ENCODE measurements around the gene PRLH.

PRLH gene

GRCh38 chr2:237519506-237520245 lies 46.7 kb upstream of the PRLH start:
- no peak for TF ChIP-seq CTCF (IDR thresholded peaks at IDR 0.05; ENCODE audit: insufficient read depth, low read length, poor library complexity, severe bottlenecking)
- TF ChIP-seq EZH2phosphoT487 (conservative IDR thresholded peaks at IDR 0.05; ENCODE audit: low read length), result no peak
- Histone ChIP-seq H2AFZ (ENCODE audit: low read depth, low read length, severe bottlenecking) (no peak overlapping the region), H4K20me1 (ENCODE audit: low read depth, low read length) (no peaks in the 10 kb centered on the region), H3K27me3 (ENCODE audit: low read length) (no peaks in the 10 kb centered on the region), H3K9me3 (ENCODE audit: insufficient read depth, low read length) (no peaks in the 10 kb centered on the region), H3K4me3 (ENCODE audit: insufficient read depth, low read length, poor library complexity, severe bottlenecking) (no peak overlapping the region), H3K27ac (ENCODE audit: low read depth, low read length) (no peak overlapping the region), H3K9me2 (replicated peaks; ENCODE audit: insufficient read depth, low read length) (no peaks in the 10 kb centered on the region), H3F3A (ENCODE audit: insufficient read depth) (no peaks in the 10 kb centered on the region), H3K79me2 (ENCODE audit: insufficient read depth, low read length) (no peaks in the 10 kb centered on the region), H3K4me2 (ENCODE audit: low read depth, low read length, poor library complexity, severe bottlenecking) (no peak overlapping the region), H3K36me3 (ENCODE audit: low read length) (no peaks in the 10 kb centered on the region), H3K9ac (ENCODE audit: low read length) (no peak overlapping the region)

GRCh38 chr2:237520290-237520689 lies 46.1 kb upstream of the PRLH start:
- no peak overlapping the region for H3K9ac ChIP-seq (ENCODE audit: low read length)
- no peaks in the 10 kb centered on the region for H3K79me2 ChIP-seq (ENCODE audit: insufficient read depth, low read length)
- no peaks in the 10 kb centered on the region for H3K9me3 ChIP-seq (ENCODE audit: insufficient read depth, low read length)
- no peaks in the 10 kb centered on the region for H3K36me3 ChIP-seq (ENCODE audit: low read length)
- H3K4me2 ChIP-seq (ENCODE audit: low read depth, low read length, poor library complexity, severe bottlenecking), result no peak overlapping the region
- TF ChIP-seq EZH2phosphoT487 (conservative IDR thresholded peaks at IDR 0.05; ENCODE audit: low read length), result no peak
- H2AFZ ChIP-seq (ENCODE audit: low read depth, low read length, severe bottlenecking), result no peak overlapping the region
- no peak overlapping the region for H3K27ac ChIP-seq (ENCODE audit: low read depth, low read length)
- no peaks in the 10 kb centered on the region for H3K27me3 ChIP-seq (ENCODE audit: low read length)
- H3K9me2 ChIP-seq (replicated peaks; ENCODE audit: insufficient read depth, low read length), result no peaks in the 10 kb centered on the region
- H3K4me3 ChIP-seq (ENCODE audit: insufficient read depth, low read length, poor library complexity, severe bottlenecking), result no peak overlapping the region
- H3F3A ChIP-seq (ENCODE audit: insufficient read depth), result no peaks in the 10 kb centered on the region
- H4K20me1 ChIP-seq (ENCODE audit: low read depth, low read length), result no peaks in the 10 kb centered on the region

- no peak for TF ChIP-seq EZH2phosphoT487 (conservative IDR thresholded peaks at IDR 0.05; ENCODE audit: low read length)
- no peak for TF ChIP-seq CTCF (IDR thresholded peaks at IDR 0.05; ENCODE audit: insufficient read depth, low read length, poor library complexity, severe bottlenecking)
- Histone ChIP-seq H3K79me2 (ENCODE audit: insufficient read depth, low read length) (no peaks in the 10 kb centered on the region), H3K4me3 (ENCODE audit: insufficient read depth, low read length, poor library complexity, severe bottlenecking) (no peak overlapping the region), H3K4me2 (ENCODE audit: low read depth, low read length, poor library complexity, severe bottlenecking) (no peak overlapping the region), H3K27ac (ENCODE audit: low read depth, low read length) (no peak overlapping the region), H2AFZ (ENCODE audit: low read depth, low read length, severe bottlenecking) (no peak overlapping the region), H3K9me2 (replicated peaks; ENCODE audit: insufficient read depth, low read length) (no peaks in the 10 kb centered on the region), H3K9me3 (ENCODE audit: insufficient read depth, low read length) (no peaks in the 10 kb centered on the region), H3F3A (ENCODE audit: insufficient read depth) (no peaks in the 10 kb centered on the region), H3K27me3 (ENCODE audit: low read length) (no peaks in the 10 kb centered on the region), H4K20me1 (ENCODE audit: low read depth, low read length) (no peaks in the 10 kb centered on the region), H3K36me3 (ENCODE audit: low read length) (no peaks in the 10 kb centered on the region), H3K9ac (ENCODE audit: low read length) (no peak overlapping the region)
Measured at GRCh38 chr2:237524631-237525030, 41.7 kb upstream of the PRLH start.

- Histone ChIP-seq H2AFZ (ENCODE audit: low read depth, low read length, severe bottlenecking) (no peak overlapping the region), H3K27ac (ENCODE audit: low read depth, low read length) (no peak overlapping the region), H3K4me2 (ENCODE audit: low read depth, low read length, poor library complexity, severe bottlenecking) (no peak overlapping the region), H3K79me2 (ENCODE audit: insufficient read depth, low read length) (no peaks in the 10 kb centered on the region), H3F3A (ENCODE audit: insufficient read depth) (no peaks in the 10 kb centered on the region), H3K9me3 (ENCODE audit: insufficient read depth, low read length) (no peaks in the 10 kb centered on the region), H3K27me3 (ENCODE audit: low read length) (no peaks in the 10 kb centered on the region), H3K9me2 (replicated peaks; ENCODE audit: insufficient read depth, low read length) (no peaks in the 10 kb centered on the region), H3K4me3 (ENCODE audit: insufficient read depth, low read length, poor library complexity, severe bottlenecking) (no peak overlapping the region), H3K36me3 (ENCODE audit: low read length) (no peaks in the 10 kb centered on the region), H4K20me1 (ENCODE audit: low read depth, low read length) (no peaks in the 10 kb centered on the region), H3K9ac (ENCODE audit: low read length) (no peak overlapping the region)
- no peak for TF ChIP-seq CTCF (IDR thresholded peaks at IDR 0.05; ENCODE audit: insufficient read depth, low read length, poor library complexity, severe bottlenecking)
- no peak for TF ChIP-seq EZH2phosphoT487 (conservative IDR thresholded peaks at IDR 0.05; ENCODE audit: low read length)
Measured at GRCh38 chr2:237525559-237526157, 40.7 kb upstream of the PRLH start.

Data from SU-DHL-6 (cell line).